ENCODE results near the gene ZNF491.
A peak's percentile ranks its signal among the peaks of the same experiment; 100 is the strongest.
"Not testable (repeated sequence)": the region's sequence is repeated elsewhere in the genome, so short reads cannot be mapped to it uniquely, and the experiment has no call there.

Gene ZNF491

DNA sequence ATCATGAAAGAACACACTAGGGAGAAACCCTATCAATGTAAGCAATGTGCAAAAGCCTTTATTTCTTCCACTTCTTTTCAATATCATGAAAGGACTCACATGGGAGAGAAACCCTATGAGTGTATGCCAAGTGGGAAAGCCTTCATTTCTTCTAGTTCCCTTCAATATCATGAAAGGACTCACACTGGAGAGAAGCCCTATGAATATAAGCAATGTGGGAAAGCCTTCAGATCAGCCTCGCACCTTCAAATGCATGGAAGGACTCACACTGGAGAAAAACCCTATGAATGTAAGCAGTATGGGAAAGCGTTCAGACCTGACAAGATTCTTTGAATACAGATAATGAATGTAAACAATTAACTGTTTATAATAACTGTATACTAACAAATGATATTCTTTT is 35.2 kb downstream of the ZNF491 start:
- H4K20me1 ChIP-seq (ENCODE audit: insufficient read depth, low read length, poor library complexity, severe bottlenecking): no peaks in the 10 kb centered on the region
- peaks cover 31% of the 10 kb centered on the region; the same call in 1 of the 2 replicates for H3K36me3 ChIP-seq (ENCODE audit: insufficient read depth, low read length)
- TF ChIP-seq, protein P1, sequence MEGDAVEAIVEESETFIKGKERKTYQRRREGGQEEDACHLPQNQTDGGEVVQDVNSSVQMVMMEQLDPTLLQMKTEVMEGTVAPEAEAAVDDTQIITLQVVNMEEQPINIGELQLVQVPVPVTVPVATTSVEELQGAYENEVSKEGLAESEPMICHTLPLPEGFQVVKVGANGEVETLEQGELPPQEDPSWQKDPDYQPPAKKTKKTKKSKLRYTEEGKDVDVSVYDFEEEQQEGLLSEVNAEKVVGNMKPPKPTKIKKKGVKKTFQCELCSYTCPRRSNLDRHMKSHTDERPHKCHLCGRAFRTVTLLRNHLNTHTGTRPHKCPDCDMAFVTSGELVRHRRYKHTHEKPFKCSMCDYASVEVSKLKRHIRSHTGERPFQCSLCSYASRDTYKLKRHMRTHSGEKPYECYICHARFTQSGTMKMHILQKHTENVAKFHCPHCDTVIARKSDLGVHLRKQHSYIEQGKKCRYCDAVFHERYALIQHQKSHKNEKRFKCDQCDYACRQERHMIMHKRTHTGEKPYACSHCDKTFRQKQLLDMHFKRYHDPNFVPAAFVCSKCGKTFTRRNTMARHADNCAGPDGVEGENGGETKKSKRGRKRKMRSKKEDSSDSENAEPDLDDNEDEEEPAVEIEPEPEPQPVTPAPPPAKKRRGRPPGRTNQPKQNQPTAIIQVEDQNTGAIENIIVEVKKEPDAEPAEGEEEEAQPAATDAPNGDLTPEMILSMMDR (conservative IDR thresholded peaks at IDR 0.05; ENCODE audit: low read length): no peak
- TF ChIP-seq EZH2phosphoT487 (IDR thresholded peaks at IDR 0.05; ENCODE audit: borderline replicate concordance): no peak
- no peaks in the 10 kb centered on the region for H3K79me2 ChIP-seq (ENCODE audit: insufficient read depth, low read length)
- no peaks in the 10 kb centered on the region for H3K9me2 ChIP-seq (replicated peaks; ENCODE audit: low read depth, low read length)
- no peaks in the 10 kb centered on the region for H3K4me1 ChIP-seq (ENCODE audit: insufficient read depth, low read length, poor library complexity, severe bottlenecking)
- H3K9me3 ChIP-seq (ENCODE audit: insufficient read depth, low read depth, low read length): peaks cover 32% of the 10 kb centered on the region; the same call in 1 of the 2 replicates
- H3K4me3 ChIP-seq (ENCODE audit: low read length, poor library complexity, severe bottlenecking): no peak overlapping the region
- no peaks in the 10 kb centered on the region for H3F3A ChIP-seq (ENCODE audit: low read depth)
- H2AFZ ChIP-seq (ENCODE audit: low read length): no peak overlapping the region
- no peaks in the 10 kb centered on the region for H3K27me3 ChIP-seq (ENCODE audit: insufficient read depth, low read length, poor library complexity, severe bottlenecking)
- H3K4me2 ChIP-seq (ENCODE audit: low read depth, low read length, poor library complexity, severe bottlenecking): no peak overlapping the region
- H3K9ac ChIP-seq (ENCODE audit: low read depth, low read length, poor library complexity, severe bottlenecking): no peak overlapping the region

DNA sequence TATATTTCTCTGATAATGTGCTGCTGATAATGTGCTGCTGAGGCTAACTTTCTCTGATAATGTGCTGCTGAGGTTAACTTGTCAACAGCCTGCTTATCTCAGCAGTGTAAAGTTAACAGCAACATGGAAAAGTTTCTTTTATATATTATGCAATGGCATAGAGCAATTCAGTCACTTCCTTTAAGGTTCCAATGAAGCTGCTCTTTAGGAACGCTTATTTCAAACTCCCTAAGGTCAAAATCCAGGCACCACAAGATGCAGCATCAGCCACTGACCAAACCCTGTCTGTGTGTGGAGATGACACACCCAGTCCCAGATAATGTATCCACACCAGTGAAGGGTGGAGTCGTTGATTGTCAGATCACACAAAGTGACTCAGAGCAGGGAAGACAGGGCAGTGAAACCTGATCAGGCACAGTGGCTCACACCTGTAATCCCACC is 37.3 kb downstream of the ZNF491 start:
- H3K4me1 ChIP-seq (ENCODE audit: insufficient read depth, low read length, poor library complexity, severe bottlenecking); H3K79me2 ChIP-seq (ENCODE audit: insufficient read depth, low read length); H3K9ac ChIP-seq (ENCODE audit: low read depth, low read length, poor library complexity, severe bottlenecking); H3K27me3 ChIP-seq (ENCODE audit: insufficient read depth, low read length, poor library complexity, severe bottlenecking); H2AFZ ChIP-seq (ENCODE audit: low read length); H3K9me2 ChIP-seq (replicated peaks; ENCODE audit: low read depth, low read length); H3F3A ChIP-seq (ENCODE audit: low read depth); H3K4me2 ChIP-seq (ENCODE audit: low read depth, low read length, poor library complexity, severe bottlenecking); H3K4me3 ChIP-seq (ENCODE audit: low read length, poor library complexity, severe bottlenecking); H4K20me1 ChIP-seq (ENCODE audit: insufficient read depth, low read length, poor library complexity, severe bottlenecking): not testable (repeated sequence)
- H3K9me3 ChIP-seq (ENCODE audit: insufficient read depth, low read depth, low read length): peaks cover 32% of the 10 kb centered on the region; the same call in 1 of the 2 replicates
- H3K36me3 ChIP-seq (ENCODE audit: insufficient read depth, low read length): peaks cover 25% of the 10 kb centered on the region; the same call in 1 of the 2 replicates

- no peak overlapping the region for H2AFZ ChIP-seq (ENCODE audit: low read length)
- peaks cover 1% of the 10 kb centered on the region; the same call in 1 of the 2 replicates for H3K79me2 ChIP-seq (ENCODE audit: insufficient read depth, low read length)
- no peak overlapping the region for H3K4me2 ChIP-seq (ENCODE audit: low read depth, low read length, poor library complexity, severe bottlenecking)
- no peaks in the 10 kb centered on the region for H3K9me2 ChIP-seq (replicated peaks; ENCODE audit: low read depth, low read length)
- no peaks in the 10 kb centered on the region for H4K20me1 ChIP-seq (ENCODE audit: insufficient read depth, low read length, poor library complexity, severe bottlenecking)
- H3K9me3 ChIP-seq (ENCODE audit: insufficient read depth, low read depth, low read length): no peaks in the 10 kb centered on the region
- H3K4me1 ChIP-seq (ENCODE audit: insufficient read depth, low read length, poor library complexity, severe bottlenecking): peaks cover 6% of the 10 kb centered on the region
- TF ChIP-seq, protein P1 (conservative IDR thresholded peaks at IDR 0.05; ENCODE audit: low read length): no peak
- no peak for TF ChIP-seq EZH2phosphoT487 (IDR thresholded peaks at IDR 0.05; ENCODE audit: borderline replicate concordance)
- H3F3A ChIP-seq (ENCODE audit: low read depth): no peaks in the 10 kb centered on the region
- no peaks in the 10 kb centered on the region for H3K27me3 ChIP-seq (ENCODE audit: insufficient read depth, low read length, poor library complexity, severe bottlenecking)
- H3K9ac ChIP-seq (ENCODE audit: low read depth, low read length, poor library complexity, severe bottlenecking): no peak overlapping the region
- no peaks in the 10 kb centered on the region for H3K36me3 ChIP-seq (ENCODE audit: insufficient read depth, low read length)
- no peak overlapping the region for H3K4me3 ChIP-seq (ENCODE audit: low read length, poor library complexity, severe bottlenecking)
Measured at GRCh38 chr19:11843722-11844121, 45.4 kb downstream of the ZNF491 start.

- TF ChIP-seq, protein P1 (conservative IDR thresholded peaks at IDR 0.05; ENCODE audit: low read length): 0 out of 2 replicates have a peak, but pooled peaks have one; percentile 9
- not testable (repeated sequence) for H3K4me1 ChIP-seq (ENCODE audit: insufficient read depth, low read length, poor library complexity, severe bottlenecking); H3K4me3 ChIP-seq (ENCODE audit: low read length, poor library complexity, severe bottlenecking); H3F3A ChIP-seq (ENCODE audit: low read depth); H3K9ac ChIP-seq (ENCODE audit: low read depth, low read length, poor library complexity, severe bottlenecking); H3K9me2 ChIP-seq (replicated peaks; ENCODE audit: low read depth, low read length); H2AFZ ChIP-seq (ENCODE audit: low read length); H4K20me1 ChIP-seq (ENCODE audit: insufficient read depth, low read length, poor library complexity, severe bottlenecking); H3K27me3 ChIP-seq (ENCODE audit: insufficient read depth, low read length, poor library complexity, severe bottlenecking); H3K36me3 ChIP-seq (ENCODE audit: insufficient read depth, low read length); H3K9me3 ChIP-seq (ENCODE audit: insufficient read depth, low read depth, low read length); H3K4me2 ChIP-seq (ENCODE audit: low read depth, low read length, poor library complexity, severe bottlenecking)
- peaks cover 40% of the 10 kb centered on the region for H3K79me2 ChIP-seq (ENCODE audit: insufficient read depth, low read length)
Measured at GRCh38 chr19:11847615-11848014, 49.3 kb downstream of the ZNF491 start.
